GM11168 (cell line): Measurements from ENCODE around the gene MRPL21.

Source experiments
- in situ Hi-C: fragments of 300-500 bp; cut with MboI; formaldehyde crosslinking; loops from one replicate; pipeline ENCODE4 v1.12.0; 2022; ENCODE audit warnings: low sequenced_read_pairs; ENCODE audit not compliant: unreplicated experiment

MRPL21 gene

GRCh38 chr11:68903288-68904247 is at the start of gene MRPL21, which contains the start of gene IGHMBP2:
Gene MRPL21, minus strand, starts transcription at chr11:68903832. Its CDS starts 22 bp downstream, at chr11:68903810.
Gene IGHMBP2, plus strand, starts transcription at chr11:68903891. Its CDS starts 62 bp downstream, at chr11:68903953.
- in situ Hi-C loops = no loop called here

DNA sequence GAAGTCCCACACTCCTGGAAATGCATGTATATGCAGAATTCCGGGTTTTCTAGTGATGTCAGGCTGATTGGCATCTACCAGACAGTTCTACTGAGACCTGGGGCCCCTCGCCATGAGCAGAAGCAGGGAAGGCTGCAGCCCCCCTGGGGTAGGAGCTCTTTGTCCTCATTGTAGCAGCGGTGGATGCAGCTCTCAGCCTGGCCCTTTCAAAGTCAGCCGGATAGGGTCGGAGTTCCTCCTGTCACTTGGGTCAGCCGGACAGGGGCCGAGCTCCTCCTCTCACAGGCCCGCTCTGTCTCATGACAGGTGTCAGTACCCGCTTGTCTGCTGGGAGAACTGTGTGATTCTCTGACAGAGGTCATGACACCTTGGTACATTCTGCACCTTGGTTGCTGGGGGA is 47.1 kb upstream of the MRPL21 start:
- in situ Hi-C loops = no loop called here

GRCh38 chr11:68950270-68950669 is 46.6 kb upstream of the MRPL21 start:
- in situ Hi-C loops = no loop called here

- in situ Hi-C loops = no loop called here
Measured at GRCh38 chr11:68948935-68949334, 45.3 kb upstream of the MRPL21 start.

DNA sequence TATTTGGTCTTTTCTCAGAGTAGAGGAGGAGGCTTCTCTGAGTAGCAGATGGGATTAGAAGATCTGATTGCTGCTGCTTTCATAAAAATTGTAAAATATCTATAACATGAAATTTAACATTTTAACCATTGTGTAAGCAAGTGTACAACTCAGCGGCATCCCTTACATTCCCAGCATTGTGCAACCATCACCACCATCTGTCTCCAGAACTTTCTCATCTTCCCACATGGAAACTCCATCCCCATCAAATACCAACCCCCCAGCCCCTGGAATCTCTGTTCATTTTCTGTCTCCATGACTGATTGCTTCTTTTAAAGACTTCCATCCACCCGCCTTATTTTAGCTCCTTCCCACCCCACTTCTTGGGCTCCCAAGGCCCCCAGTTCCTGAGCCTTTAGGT is 44.9 kb upstream of the MRPL21 start:
- in situ Hi-C loops = no loop called here

DNA sequence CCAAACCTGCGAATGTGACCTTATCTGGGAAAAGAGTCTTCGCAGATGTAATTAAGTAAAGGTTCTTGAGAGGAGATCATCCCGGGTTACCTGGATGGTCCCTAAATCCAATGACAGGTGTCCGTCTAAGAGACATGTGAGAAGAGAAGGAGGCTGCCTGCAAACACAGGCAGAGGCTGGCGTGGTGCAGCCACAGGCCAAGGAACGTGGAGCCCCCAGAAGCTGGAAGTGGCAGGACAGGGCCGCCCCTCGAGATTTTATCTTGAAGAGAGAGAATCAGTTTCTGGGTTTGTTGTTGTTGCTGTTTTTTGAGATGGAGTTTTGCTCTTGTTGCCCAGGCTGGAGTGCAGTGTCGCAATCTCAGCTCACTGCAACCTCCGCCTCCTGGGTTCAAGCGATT is 43.5 kb upstream of the MRPL21 start:
- in situ Hi-C loops = no loop called here

DNA sequence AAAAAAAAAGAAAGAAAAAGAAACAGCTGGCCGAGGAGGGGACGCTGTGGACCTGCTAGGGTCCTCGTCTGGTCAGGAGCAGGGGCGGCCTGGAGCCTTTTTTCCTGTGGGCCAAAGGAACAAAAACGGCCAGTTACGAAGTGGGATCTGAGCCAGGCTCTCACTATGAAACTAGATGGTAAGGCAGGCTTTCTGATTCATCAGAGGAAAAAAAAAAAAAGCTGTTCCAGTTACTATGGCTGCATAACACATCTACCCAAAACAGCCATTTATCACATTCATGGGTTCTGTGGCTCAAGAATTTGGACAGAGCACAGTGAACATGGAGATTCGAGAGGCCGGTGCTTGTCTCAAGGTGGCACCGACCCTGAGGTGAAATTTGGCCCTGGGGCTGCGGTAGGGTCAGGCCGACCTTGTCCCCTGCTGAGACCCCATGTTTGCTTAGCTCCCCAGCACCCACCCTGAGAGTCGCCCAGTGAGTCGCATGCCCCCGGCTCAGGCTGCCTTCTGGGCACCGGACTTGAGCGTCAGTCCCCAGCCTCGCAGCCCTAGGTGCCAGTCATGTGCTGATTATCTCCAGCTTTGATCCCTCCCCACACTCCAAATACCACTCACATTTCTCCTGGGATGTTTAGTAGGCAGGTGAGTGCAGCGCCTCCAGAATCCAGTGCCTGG is 42.9 kb upstream of the MRPL21 start:
- in situ Hi-C loops = no loop called here

GRCh38 chr11:68942751-68943271 is 39.2 kb upstream of the MRPL21 start:
- in situ Hi-C loops = no loop called here

DNA sequence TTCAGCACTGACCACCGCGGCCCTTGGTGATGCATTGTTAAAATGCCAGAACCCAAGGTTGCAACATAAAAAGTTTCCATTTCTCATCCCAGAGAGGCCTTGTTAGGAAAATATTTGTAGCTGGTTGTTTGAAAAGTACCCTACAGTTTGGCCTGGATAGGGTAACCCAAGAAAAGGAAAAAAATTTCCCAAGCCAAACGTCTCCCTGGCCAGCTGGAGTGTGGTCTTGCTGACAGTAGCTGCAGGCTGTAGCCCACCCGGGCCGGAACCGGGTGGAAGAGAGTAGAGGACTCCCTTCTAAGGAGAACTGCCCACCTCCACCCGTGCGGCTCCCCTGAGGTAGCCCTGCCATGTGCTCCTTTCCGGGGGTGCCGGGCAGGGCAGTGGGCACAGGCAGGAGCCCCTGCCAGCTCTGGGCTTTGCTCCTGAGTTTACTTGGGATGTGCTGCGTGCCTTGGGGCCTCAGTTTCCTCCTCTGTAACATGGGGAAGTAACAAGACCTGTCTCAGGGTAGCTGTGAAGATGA is 38.5 kb upstream of the MRPL21 start:
- in situ Hi-C loops = no loop called here

DNA sequence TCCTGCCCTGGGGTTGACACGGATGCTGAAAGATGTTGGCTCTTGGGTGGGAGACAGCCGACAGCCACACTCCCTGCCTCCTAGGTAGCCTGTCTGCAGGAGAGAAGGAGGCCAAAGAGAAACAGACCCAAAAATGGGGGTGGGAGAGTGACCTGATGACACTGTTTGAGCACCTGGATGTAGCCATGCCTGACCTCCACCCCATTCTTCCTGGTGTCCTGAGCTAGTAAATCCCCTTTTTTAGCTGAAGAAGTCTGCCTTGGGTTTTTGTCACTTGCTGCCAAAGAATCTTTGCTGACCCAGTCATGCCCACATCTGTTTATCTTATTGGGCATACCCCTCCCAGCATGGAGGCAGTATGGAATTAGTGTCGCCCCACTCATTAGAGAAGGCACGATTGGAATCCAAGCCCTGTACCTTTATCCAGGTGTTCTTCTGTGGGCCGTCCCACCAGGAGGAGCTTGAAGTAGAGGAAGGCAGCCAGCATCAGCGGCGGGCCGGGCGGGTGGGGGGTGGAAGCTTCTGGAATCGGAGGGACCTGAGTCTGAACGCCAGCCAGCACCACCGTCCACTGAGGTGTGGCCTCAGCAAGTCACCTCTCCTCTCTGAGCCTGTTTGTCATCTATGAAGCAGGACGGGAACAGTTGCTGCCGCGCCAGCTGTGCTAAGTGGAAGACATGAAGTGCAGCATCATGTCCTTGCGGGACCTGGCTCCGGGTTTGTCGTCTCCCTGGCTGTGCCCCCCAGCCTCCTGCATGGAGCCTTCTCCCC is 37.9 kb upstream of the MRPL21 start:
- in situ Hi-C loops = no loop called here

- in situ Hi-C loops = no loop called here
Measured at GRCh38 chr11:68940651-68941323, 37.2 kb upstream of the MRPL21 start.

GRCh38 chr11:68939583-68940555 is 36.2 kb upstream of the MRPL21 start:
- in situ Hi-C loops = no loop called here

GRCh38 chr11:68938816-68939582 is 35.4 kb upstream of the MRPL21 start:
- in situ Hi-C loops = no loop called here

DNA sequence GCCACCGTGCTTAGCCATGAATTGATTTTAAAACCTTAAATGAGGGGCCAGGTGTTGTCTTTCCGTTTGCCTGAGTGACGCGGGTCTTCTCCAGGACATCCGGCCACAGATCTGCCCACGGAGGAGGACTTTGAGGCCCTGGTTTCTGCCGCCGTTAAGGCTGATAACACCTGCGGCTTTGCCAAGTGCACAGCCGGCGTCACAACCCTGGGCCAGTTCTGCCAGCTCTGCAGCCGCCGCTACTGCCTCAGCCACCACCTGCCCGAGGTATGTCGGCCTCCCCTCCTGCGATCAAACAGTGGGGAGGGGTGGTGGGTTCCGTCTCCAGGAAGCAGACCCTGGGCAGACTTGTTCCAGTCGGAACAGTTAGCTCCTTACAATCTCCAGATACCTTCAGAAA is 34.5 kb upstream of the MRPL21 start:
- in situ Hi-C loops = no loop called here

GRCh38 chr11:68936676-68937620 is 33.3 kb upstream of the MRPL21 start:
- in situ Hi-C loops = no loop called here

- in situ Hi-C loops = no loop called here
Measured at GRCh38 chr11:68936358-68936636, 32.7 kb upstream of the MRPL21 start.
